ENCODE results near the gene PTX4.

Gene PTX4

DNA sequence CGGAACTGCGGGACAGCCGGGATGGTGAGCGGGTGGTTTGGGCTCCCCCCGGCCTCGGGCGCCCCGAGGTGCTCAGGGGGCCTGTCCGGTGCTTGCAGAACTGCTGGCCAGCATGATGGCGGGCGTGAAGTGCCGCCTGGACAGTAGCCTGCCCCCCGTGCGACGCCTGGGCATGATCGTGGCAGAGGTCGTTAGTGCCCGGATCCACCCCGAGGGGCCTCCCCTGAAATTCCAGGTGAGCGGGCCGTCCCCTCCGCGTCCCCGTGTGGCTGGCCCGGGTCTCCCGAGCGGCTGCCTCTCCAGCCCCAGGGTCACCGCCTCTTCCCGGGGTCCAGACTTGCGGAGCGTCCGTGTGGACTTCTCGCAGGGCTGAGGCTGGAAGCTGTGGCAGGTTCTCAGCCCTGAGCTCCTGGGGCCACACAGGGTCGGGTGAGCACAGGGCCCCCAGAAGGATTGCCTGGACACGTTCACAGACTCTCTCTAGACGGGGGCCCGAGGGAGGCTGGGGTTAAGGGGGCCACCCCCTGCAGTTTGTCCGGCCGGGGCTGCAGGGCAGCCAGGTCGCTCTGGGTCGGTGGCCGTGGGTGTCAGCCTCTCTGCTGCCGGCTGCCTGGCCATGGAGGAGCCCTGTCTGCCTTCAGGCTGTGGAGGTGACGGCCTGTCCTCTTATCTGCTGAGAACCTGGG is 11.9 kb upstream of the PTX4 start:
- DNase-seq (ENCODE audit: low read depth), result no peak

DNA sequence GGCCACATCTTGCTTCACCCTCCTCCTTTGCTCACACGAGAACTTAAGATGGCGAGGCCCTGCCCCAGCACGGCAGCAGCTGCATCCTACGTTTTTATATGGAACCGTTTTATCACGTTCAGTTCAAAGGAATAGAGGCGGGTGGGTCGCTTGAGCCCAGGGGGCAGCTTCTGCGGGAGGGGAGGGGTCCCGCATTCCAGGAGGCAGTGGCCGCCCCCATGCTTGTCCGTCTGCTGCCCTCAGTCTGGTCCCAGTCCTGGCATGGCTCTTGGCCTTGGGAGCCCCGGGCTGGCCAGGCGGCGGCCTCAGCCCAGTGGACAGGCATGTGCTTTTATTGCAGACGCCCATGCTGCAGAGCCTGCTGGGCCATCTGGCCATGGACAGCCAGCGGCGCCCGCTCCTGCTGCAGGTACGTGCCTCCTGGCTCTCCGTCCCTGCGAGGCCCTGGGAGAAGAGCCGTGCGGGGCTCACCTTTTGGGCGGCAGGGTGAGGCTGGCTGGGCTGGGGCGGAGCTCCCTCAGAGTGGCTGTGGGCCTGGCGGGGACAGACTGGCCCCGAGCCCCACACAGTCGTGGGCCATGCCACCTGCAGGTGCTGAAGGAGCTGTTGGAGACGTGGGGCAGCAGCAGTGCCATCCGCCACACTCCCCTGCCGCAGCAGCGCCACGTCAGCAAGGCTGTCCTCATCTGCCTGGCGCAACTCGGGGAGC is 11.2 kb upstream of the PTX4 start:
- no peak for DNase-seq (ENCODE audit: low read depth)

DNA sequence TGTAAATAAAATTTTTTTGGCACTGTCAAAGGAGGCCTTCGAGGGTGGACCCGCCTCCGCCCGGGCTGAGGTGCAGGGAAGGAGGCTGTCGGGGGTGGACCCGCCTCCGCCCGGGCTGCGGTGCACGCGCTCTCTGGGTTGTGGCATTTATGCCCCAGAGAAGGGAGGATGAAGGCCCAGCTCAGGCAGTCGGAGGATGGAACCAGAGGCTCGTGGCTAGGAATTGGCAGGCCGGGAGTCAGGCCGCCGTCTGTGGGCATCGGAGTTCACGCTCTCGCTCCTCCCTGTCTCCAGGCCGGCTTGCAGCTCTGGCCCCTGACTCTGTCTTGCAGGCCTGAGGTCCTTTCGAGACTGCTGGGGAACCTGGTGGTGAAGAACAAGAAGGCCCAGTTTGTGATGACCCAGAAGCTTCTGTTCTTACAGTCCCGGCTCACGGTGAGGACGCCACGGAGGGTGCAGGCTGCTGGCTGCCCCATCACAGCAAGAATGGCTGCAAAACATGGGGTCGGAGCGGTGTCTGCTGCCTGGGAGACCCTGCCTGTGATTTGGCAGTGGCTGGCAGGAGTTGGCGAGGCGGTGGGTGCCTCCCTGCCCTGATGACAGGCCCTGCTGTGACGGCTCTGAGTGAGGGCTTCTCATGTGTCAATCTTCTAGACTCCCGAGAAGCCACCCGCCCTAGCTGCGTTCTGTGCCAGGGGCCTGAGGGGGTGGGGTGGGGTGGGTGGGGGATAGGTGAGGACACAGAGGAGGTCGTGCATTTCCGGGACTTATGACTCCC is 10.3 kb upstream of the PTX4 start:
- DNase-seq (ENCODE audit: low read depth), result no peak

DNA sequence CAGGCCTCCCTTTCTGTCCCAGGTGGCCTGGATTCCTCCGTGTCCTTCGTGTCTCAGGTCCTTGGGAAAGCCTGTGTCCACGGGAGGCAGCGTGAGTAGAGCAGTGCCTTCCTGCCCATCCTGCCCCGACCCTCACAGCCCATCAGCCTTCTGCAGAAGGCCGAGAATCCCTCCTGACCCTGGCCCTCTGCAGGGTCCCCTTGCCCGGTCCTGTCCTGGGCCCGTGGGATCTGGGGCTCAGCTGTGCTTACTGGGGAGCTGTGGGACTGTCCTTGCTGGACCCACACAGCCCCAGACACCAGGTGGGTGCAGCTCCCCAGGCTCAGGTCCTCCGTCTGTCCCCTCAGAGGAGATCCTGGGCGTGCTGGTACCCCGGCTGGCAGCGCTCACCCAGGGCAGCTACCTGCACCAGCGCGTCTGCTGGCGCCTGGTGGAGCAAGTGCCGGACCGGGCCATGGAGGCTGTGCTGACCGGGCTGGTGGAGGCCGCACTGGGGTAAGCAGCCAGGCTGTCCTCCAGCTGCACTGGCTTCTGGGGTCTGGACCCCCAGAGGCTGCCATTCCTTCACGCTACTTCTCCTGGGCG is 8.4 kb upstream of the PTX4 start:
- DNase-seq (ENCODE audit: low read depth), result no peak

DNA sequence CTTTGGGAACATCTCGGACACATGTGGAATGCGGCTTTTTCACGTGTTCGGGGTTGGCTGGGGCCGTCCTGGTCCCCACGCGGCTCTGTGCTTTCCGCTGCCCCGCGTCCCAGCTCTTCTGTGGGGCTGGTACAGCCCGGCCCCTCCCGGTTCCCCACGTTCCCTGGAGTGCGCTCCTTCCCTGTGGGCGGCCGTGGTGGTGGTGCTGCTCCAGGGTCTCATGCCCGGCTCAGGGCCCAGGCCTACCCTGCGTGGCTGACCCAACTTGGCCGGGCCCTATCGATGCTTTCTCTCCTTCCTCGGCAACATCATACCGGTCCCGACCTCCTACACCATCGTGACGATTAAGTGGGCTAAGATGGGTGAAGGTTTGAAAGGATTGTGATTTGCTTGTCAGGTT is 7.7 kb upstream of the PTX4 start:
- DNase-seq (ENCODE audit: low read depth), result no peak

DNA sequence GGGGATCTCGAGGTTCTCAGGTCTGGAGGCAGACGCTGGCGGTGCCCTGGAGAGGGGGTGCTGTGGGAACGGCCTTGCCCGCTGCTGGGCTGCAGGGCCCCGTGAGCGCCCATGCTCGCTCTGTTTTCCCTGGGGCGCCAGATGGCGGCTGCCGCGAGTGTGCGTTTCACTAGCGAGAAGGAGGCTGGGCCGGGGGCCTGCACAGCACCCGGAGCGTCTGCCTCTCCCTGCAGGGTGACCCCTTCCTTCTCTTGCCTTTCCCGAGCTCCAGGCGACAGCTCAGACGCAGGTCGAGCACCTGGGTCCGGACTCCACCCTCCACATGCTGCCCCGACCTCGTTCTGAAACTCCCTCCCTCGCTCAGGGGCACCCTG is 7.1 kb upstream of the PTX4 start:
- DNase-seq (ENCODE audit: low read depth), result no peak

DNA sequence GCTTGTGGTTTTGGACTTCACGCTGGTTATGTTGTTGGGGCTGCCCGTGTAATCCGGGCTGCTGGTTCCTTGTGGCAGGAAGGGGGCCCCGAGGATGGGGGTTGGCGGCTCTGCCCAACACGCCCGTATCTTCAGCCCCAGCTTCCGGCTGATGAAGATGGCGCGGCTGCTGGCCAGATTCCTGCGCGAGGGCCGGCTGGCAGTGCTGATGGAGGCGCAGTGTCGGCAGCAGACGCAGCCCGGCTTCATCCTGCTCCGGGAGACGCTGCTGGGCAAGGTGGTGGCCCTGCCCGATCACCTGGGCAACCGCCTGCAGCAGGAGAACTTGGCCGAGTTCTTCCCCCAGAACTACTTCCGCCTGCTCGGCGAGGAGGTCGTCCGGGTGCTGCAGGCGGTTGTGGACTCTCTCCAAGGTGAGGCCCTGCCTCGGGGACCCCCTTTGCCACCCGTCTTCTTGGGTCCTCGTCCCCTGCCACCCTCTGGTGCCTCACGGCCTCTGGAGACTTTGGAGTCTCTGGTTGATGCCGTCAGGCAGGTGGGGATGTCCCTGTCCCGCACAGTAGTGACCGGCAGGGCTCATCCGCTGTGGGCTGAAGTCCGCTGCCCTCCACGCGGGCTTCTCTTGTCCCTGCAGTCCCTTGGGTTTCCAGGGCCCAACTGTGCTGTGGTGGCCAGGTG is 6.6 kb upstream of the PTX4 start:
- DNase-seq (ENCODE audit: low read depth), result no peak

- DNase-seq (ENCODE audit: low read depth), result no peak
These were observed 6.0 kb upstream of the PTX4 start for GRCh38 chr16:1494711-1495110.

- no peak for DNase-seq (ENCODE audit: low read depth)
These were observed 5.4 kb upstream of the PTX4 start for GRCh38 chr16:1494129-1494640.

- DNase-seq (ENCODE audit: low read depth), result no peak
These were observed 5.0 kb upstream of the PTX4 start for GRCh38 chr16:1493746-1494094.

GRCh38 chr16:1492923-1493745 is 4.4 kb upstream of the PTX4 start, which contains the start of gene TELO2:
TELO2 (plus strand) TSS chr16:1493360; CDS start chr16:1494282, 922 bp downstream.
- DNase-seq (ENCODE audit: low read depth), result peak; percentile 84

GRCh38 chr16:1492082-1492922 is 3.6 kb upstream of the PTX4 start:
- DNase-seq (ENCODE audit: low read depth), result peak; percentile 5

DNA sequence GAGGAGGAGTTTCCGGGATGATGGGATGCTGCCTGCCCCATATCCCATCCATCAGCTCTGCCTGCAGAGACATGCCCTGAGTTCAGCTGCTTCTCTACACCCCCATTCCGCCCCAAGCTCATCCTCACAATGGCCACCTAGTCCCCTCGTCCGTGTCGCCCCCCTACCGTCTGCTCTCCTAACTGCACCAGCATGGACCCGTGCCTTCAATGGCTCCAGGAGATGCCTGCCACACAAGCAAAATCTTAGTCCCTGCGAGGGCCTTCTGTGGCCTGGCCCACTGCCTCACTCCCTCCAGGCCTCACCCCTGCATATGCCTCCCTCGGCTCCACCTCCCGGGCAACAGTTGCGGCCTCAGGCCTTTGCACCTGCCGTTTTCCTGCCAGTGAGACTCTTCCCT is 2.6 kb upstream of the PTX4 start:
- DNase-seq (ENCODE audit: low read depth), result no peak

GRCh38 chr16:1489077-1489476 is 333 bp upstream of the PTX4 start:
- DNase-seq (ENCODE audit: low read depth), result no peak

- no peak for DNase-seq (ENCODE audit: low read depth)
These were observed 616 bp downstream of the PTX4 start for GRCh38 chr16:1488054-1488601.

GRCh38 chr16:1487395-1488053 is 1.2 kb downstream of the PTX4 start:
- no peak for DNase-seq (ENCODE audit: low read depth)

DNA sequence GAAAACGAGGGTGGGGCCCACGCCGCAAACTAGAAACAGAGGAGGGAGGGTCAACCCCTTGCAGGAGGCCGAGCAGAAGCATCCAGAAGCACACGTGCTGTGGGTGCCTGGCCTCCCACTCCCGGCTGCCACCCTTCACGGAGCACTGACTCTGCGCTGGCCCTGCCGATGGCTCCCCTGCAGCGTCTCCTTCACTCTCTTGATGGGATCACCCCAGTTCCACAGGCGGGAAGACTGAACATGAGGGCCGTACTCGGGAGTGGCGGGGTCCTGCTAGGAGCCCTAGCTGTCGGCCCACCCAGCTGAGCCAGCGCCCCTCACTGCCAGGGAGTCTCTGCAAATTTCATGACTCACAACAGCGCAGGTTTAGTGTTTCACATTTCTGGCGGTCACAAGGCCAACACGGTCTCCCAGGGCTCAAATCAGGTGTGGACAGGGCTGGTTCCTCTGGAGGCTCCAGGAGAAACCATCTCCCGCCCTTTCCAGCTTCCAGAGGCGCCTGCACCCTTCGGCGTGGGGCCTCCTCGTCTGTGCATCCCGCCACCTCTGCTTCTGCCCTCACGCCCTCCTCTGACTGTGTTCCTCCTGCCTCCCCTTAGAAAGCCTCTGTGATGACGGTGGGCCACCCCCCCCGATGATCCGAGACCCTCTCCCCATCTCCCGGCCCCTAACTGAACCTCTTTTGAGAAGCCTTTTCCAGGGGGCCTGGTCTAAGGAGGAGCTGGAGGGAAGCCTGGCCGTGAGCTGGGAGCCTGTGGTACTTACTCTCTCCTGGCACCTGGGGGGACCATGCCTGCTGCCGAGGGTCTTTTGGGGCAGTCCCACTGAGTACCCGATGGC is 2.0 kb downstream of the PTX4 start:
- no peak for DNase-seq (ENCODE audit: low read depth)

DNA sequence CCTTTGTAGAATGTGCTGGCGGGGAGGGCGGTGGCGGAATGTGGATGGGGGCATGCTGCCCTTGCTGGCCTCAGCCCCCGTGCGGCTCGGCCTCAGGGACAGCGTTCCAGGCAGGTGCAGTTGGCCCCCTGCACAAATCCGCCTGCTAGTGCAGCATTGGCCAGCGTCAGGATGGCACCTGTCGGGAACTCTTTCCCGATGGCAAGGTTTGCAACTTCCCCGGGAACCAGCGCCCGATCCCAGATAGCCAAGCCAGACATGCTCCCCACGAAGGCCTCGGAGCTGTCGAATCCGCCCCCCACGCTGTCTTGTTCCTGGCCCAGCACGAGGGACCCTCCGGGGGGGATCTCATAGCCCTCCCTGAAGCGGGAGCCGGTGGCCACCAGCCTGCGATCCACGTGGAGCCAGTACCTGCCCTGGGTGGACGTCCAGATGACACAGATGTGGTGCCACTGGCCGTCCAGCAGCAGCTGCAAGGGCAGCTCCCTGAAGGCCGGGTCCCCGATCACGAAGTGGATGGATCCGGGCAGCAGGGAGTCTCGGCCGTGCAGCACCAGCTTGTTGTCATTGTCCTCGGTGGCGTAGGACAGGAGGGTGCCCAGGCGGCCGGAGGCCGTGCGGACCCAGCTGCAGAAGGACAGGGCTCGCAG is 2.8 kb downstream of the PTX4 start:
- no peak for DNase-seq (ENCODE audit: low read depth)
